ENCODE data around the gene SLC2A5.

The SLC2A5 gene

DNA sequence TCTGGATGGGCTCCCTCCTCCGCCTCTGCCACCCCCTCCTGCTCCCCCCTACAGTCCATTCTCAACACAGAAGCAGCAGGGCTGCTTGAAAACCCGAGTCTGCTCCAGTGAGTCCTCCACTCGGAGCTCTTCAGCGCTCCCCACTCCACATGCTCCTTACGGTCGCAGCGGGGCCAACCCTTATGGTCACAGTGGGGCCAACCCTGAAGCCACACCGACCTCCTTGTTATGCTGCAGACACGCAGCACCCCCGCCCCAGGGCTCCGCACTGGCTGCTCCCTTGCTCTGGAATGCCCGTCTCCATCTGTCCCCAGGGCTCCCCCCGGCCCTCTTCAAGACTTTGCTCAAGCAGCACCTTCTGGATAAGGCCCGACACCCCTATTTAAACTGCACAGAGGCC, 36.9 kb upstream of the SLC2A5 start:
- H3K4me2 ChIP-seq (ENCODE audit: low read length) = no peak overlapping the region
- H3K27ac ChIP-seq (ENCODE audit: low read depth, low read length) = no peak overlapping the region
- no peaks in the 10 kb centered on the region for H3K27me3 ChIP-seq (ENCODE audit: control insufficient read depth, low read length)
- no peaks in the 10 kb centered on the region for H3K9me2 ChIP-seq (replicated peaks; ENCODE audit: control insufficient read depth, low read length)
- no peak for TF ChIP-seq EZH2phosphoT487 (IDR thresholded peaks at IDR 0.05; ENCODE audit: borderline replicate concordance, low read length)
- TF ChIP-seq, protein P1, sequence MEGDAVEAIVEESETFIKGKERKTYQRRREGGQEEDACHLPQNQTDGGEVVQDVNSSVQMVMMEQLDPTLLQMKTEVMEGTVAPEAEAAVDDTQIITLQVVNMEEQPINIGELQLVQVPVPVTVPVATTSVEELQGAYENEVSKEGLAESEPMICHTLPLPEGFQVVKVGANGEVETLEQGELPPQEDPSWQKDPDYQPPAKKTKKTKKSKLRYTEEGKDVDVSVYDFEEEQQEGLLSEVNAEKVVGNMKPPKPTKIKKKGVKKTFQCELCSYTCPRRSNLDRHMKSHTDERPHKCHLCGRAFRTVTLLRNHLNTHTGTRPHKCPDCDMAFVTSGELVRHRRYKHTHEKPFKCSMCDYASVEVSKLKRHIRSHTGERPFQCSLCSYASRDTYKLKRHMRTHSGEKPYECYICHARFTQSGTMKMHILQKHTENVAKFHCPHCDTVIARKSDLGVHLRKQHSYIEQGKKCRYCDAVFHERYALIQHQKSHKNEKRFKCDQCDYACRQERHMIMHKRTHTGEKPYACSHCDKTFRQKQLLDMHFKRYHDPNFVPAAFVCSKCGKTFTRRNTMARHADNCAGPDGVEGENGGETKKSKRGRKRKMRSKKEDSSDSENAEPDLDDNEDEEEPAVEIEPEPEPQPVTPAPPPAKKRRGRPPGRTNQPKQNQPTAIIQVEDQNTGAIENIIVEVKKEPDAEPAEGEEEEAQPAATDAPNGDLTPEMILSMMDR (IDR thresholded peaks at IDR 0.05; ENCODE audit: low read depth, low read length, poor library complexity, severe bottlenecking) = no peak
- H3K79me2 ChIP-seq (ENCODE audit: control insufficient read depth, low read length) = no peaks in the 10 kb centered on the region
- H3K4me1 ChIP-seq (ENCODE audit: control insufficient read depth, low read length) = peaks cover 13% of the 10 kb centered on the region
- no peaks in the 10 kb centered on the region for H3F3A ChIP-seq (ENCODE audit: control insufficient read depth, insufficient read depth)
- no peak overlapping the region for H3K4me3 ChIP-seq (ENCODE audit: low read length)
- no peaks in the 10 kb centered on the region for H3K9me3 ChIP-seq (ENCODE audit: control insufficient read depth, insufficient read depth, low read length)
- H4K20me1 ChIP-seq (ENCODE audit: control insufficient read depth, insufficient read depth, low read depth, low read length) = no peaks in the 10 kb centered on the region
- peaks cover 4% of the 10 kb centered on the region for H3K36me3 ChIP-seq (ENCODE audit: control insufficient read depth, low read length)

DNA sequence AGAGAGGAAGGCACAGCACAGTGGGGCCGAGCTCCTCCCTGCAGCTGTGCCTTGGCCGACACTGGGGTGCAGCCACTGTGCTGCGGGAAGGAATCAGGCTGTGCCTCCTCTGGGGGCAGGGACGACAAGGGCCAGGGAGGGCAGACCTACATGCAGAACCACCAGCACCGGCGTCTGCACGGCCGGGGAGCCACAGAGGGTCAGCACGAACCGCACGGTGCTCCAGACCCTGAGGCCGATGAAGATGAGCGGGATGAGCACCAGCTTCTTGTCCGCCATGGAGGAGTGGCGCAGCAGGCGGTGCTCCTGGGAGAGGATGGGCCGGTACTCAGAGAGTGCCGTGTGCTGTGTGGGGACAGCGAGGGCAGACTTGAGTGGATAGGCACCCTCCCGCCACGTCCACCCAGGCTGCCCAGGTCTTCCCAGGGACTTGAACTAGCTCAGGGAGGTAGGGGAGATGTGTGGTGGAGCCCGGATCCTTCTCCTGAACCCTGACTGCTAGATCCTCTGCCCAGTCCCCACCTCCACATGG, 36.0 kb upstream of the SLC2A5 start:
- Histone ChIP-seq H3K36me3 (ENCODE audit: control insufficient read depth, low read length) (no peaks in the 10 kb centered on the region), H3K27ac (ENCODE audit: low read depth, low read length) (no peak overlapping the region), H3K4me3 (ENCODE audit: low read length) (no peak overlapping the region), H4K20me1 (ENCODE audit: control insufficient read depth, insufficient read depth, low read depth, low read length) (no peaks in the 10 kb centered on the region), H3K27me3 (ENCODE audit: control insufficient read depth, low read length) (no peaks in the 10 kb centered on the region), H3K4me1 (ENCODE audit: control insufficient read depth, low read length) (peaks cover 16% of the 10 kb centered on the region), H3K4me2 (ENCODE audit: low read length) (no peak overlapping the region), H3F3A (ENCODE audit: control insufficient read depth, insufficient read depth) (no peaks in the 10 kb centered on the region), H3K9me3 (ENCODE audit: control insufficient read depth, insufficient read depth, low read length) (no peaks in the 10 kb centered on the region), H3K9me2 (replicated peaks; ENCODE audit: control insufficient read depth, low read length) (no peaks in the 10 kb centered on the region), H3K79me2 (ENCODE audit: control insufficient read depth, low read length) (no peaks in the 10 kb centered on the region)
- TF ChIP-seq, protein P1 (IDR thresholded peaks at IDR 0.05; ENCODE audit: low read depth, low read length, poor library complexity, severe bottlenecking) = no peak

DNA sequence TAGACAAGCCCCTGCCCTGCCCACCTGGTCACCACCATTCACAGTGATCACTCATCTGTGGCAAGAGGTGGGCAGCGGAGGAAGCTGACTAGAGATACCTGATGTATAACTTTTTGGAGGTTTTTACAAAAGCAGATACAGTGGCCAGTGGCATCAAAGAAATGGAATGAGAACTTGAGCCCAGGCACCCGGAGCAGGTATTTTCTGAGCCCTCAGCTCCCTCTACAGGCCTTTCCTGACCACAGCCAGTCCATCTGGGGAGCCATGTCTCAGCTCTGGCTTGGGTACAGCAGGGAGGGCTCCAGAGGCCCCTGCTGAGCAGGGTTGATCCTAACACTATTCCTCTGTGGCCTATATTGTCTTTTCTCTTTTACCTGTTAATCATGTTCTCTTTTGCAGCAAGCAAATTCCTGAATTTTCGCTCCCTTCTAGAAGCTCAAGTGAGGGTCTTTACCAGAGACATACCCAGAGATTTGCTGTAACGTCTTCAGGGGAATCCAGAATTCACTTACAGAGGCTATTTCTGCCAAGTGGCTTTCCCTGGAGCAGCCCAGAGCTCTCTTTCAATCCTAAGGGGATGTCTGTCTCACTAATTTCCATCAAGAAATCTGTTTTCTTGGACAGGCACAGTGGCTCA, 32.2 kb upstream of the SLC2A5 start:
- H3K9me3 ChIP-seq (ENCODE audit: control insufficient read depth, insufficient read depth, low read length) = no peaks in the 10 kb centered on the region
- H3K27me3 ChIP-seq (ENCODE audit: control insufficient read depth, low read length) = no peaks in the 10 kb centered on the region
- peaks cover 26% of the 10 kb centered on the region for H3K4me1 ChIP-seq (ENCODE audit: control insufficient read depth, low read length)
- no peaks in the 10 kb centered on the region for H4K20me1 ChIP-seq (ENCODE audit: control insufficient read depth, insufficient read depth, low read depth, low read length)
- H3K9me2 ChIP-seq (replicated peaks; ENCODE audit: control insufficient read depth, low read length) = no peaks in the 10 kb centered on the region
- H3K36me3 ChIP-seq (ENCODE audit: control insufficient read depth, low read length) = no peaks in the 10 kb centered on the region
- TF ChIP-seq EZH2phosphoT487 (IDR thresholded peaks at IDR 0.05; ENCODE audit: borderline replicate concordance, low read length) = no peak
- TF ChIP-seq, protein P1 (IDR thresholded peaks at IDR 0.05; ENCODE audit: low read depth, low read length, poor library complexity, severe bottlenecking) = peak; percentile 87
- H3F3A ChIP-seq (ENCODE audit: control insufficient read depth, insufficient read depth) = no peaks in the 10 kb centered on the region
- H3K4me2 ChIP-seq (ENCODE audit: low read length) = no peak overlapping the region; the same call in 1 of the 2 replicates
- H3K27ac ChIP-seq (ENCODE audit: low read depth, low read length) = no peak overlapping the region
- no peak overlapping the region for H3K4me3 ChIP-seq (ENCODE audit: low read length)
- no peaks in the 10 kb centered on the region for H3K79me2 ChIP-seq (ENCODE audit: control insufficient read depth, low read length)

All from DOHH2 (cell line).